Stomach (tissue), 9 donors: ENCODE results near the gene CREB3L1. TPM values are rescaled to one million over a fixed set of nuclear protein-coding genes. Genes with fewer than 3 reads are reported as not detected.
A peak's percentile ranks its signal among the peaks of the same experiment; 100 is the strongest.

ENCODE experiments used
- DNase-seq, 2 donors: peaks; one replicate each; pipeline versions ENCODE4 v3.0.0 to v3.0.0-alpha.2; 2013 to 2019
- H3K27ac ChIP-seq, 5 donors: fragments of 200-600 bp in 4 of 5; sonication (generic) in 4 of 5; one replicate each; pipeline ENCODE4 v1.5.1; 2013 to 2019; ENCODE audit warnings: mild to moderate bottlenecking in 1 of 5, moderate library complexity in 1 of 5
- H3K27me3 ChIP-seq, 3 donors: fragments of 200-600 bp; sonication (generic); one replicate each; pipeline ENCODE4 v1.5.1; 2017 to 2019; ENCODE audit warnings: mixed run types in 1 of 3
- H3K36me3 ChIP-seq, 4 donors: fragments of 200-600 bp; sonication (generic); 1 replicate in 3 of 4; 2 replicates in 1 of 4; pipeline ENCODE4 v1.5.1; 2016 to 2019
- H3K4me1 ChIP-seq, 4 donors: fragments of 200-600 bp; sonication (generic); one replicate each; pipeline ENCODE4 v1.5.1; 2016 to 2019
- H3K4me3 ChIP-seq, 4 donors: fragments of 200-600 bp; sonication (generic) in 3 of 4; one replicate each; pipeline ENCODE4 v1.5.1; 2016 to 2019; ENCODE audit warnings: mild to moderate bottlenecking in 1 of 4
- H3K9me3 ChIP-seq, 4 donors: fragments of 200-600 bp; sonication (generic); one replicate each; pipeline ENCODE4 v1.5.1; 2016 to 2019
- CTCF ChIP-seq, 7 experiments: fragments of 450-650 bp in 4 of 7; fragments of 200-600 bp in 3 of 7; sonication (generic) in 3 of 7; IDR thresholded peaks; one replicate each; pipeline ENCODE4 v1.5.1; 2016 to 2019; ENCODE audit warnings: antibody characterized with exemption in 7 of 7, control low read depth in 2 of 7, mild to moderate bottlenecking in 1 of 7
- EP300 ChIP-seq: sonication (generic); formaldehyde crosslinking; IDR thresholded peaks from one replicate; pipeline ENCODE4 v1.6.1; 2017; ENCODE audit warnings: antibody characterized with exemption
- POLR2A ChIP-seq, 4 donors: fragments of 450-650 bp; IDR thresholded peaks; one replicate each; pipeline ENCODE4 v1.6.1; 2016; ENCODE audit warnings: antibody characterized with exemption in 4 of 4, control low read depth in 2 of 4, mild to moderate bottlenecking in 1 of 4, moderate library complexity in 1 of 4
- POLR2AphosphoS5 ChIP-seq, 3 donors: sonication (generic); formaldehyde crosslinking; IDR thresholded peaks; one replicate each; pipeline ENCODE4 v1.6.1; 2016; ENCODE audit warnings: antibody characterized with exemption in 3 of 3
- WGBS, 5 donors: extraction: QIAGEN DNeasy Blood & Tissue Kit in 3 of 5; methylation state at CpG; one replicate each; pipeline versions ENCODE4 v1.1.5 to v1.1.7; 2013 to 2018; 5-methylcytosine and 5-hydroxymethylcytosine counted together
- intact Hi-C: fragments of 100-400 bp; cut with DNase I; formaldehyde crosslinking; loops from one replicate; pipeline ENCODE4 v1.15.1; 2023; ENCODE audit warnings: low total_unique reads
- polyA plus RNA-seq, 3 donors: library from polyadenylated mRNA; stranded (reverse); fragments of 200-250 nt; gene quantifications; one replicate each; pipeline ENCODE4 v1.2.3, GENCODE V29; 2013
- total RNA-seq, 5 donors: library from RNA; depleted of rRNA; stranded (reverse); fragments of >200 nt; gene quantifications; one replicate each; pipeline versions ENCODE4 v1.1.0 to v1.2.3, GENCODE V29; 2014 to 2016
- donor health status: healthy with polysubstance abuse.
- donor health status: Bipolar disorder and iron deficiency.
- donor health status: healthy.

The CREB3L1 gene
- total and polyA plus RNA-seq, 8 donors, result 21.0 to 125 (median 48.4) TPM

- no peak for DNase-seq
- Histone ChIP-seq H3K9me3 (peaks cover 0 to 3% (median 0%) of the 10 kb centered on the region in 4 donors), H3K4me1 (peaks cover 24 to 31% (median 29%) of the 10 kb centered on the region in 4 donors), H3K4me3 (no peak overlapping the region), H3K27ac (peak overlapping the region in 2 of 5 donors; percentile 66 to 89), H3K27me3 (peaks cover 0 to 22% (median 0%) of the 10 kb centered on the region in 3 donors), H3K36me3 (no peaks in the 10 kb centered on the region)
- TF ChIP-seq EP300 (no peak), POLR2AphosphoS5 (IDR thresholded peaks at IDR 0.05) (no peak), CTCF (IDR thresholded peaks at IDR 0.05) (no peak), POLR2A (IDR thresholded peaks at IDR 0.05) (no peak)
- intact Hi-C loops, result loop anchor here (5.0 kb wide), 1 partner anchor 71 kb away; no protein-coding TSS in a partner anchor
- 58 to 77% (median 66%) methylated on average over 1 of the region's 1 CpG for WGBS, 5 donors
Measured at GRCh38 chr11:46235777-46236688, 41.4 kb upstream of the CREB3L1 start.

DNA sequence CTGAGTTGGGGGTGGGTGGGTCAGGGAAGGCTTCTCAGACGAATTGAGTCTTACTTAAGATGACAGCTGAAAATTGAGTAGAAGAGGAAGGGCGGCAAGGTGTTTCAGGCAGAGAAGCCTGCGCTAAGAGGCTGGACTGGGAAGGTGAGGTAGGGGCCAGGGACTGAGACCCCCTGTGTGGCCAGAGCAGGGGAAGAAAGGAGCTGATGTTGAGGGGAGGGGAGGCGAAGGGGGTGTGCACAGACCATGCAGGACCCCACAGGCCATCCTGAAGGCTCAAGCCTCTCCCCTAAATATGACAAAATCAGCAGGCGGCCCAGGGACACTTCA lies 40.6 kb upstream of the CREB3L1 start:
- Histone ChIP-seq H3K27ac (peak overlapping the region in 2 of 5 donors; percentile 66 to 89), H3K4me1 (peaks cover 24 to 31% (median 29%) of the 10 kb centered on the region in 4 donors), H3K36me3 (no peaks in the 10 kb centered on the region), H3K27me3 (peaks cover 0 to 22% (median 0%) of the 10 kb centered on the region in 3 donors), H3K4me3 (peak overlapping the region in 1 of 4 donors; percentile 61), H3K9me3 (peaks cover 0 to 3% (median 0%) of the 10 kb centered on the region in 4 donors)
- DNase-seq, result no peak
- intact Hi-C loops, result loop anchor here (5.0 kb wide), 1 partner anchor 70 kb away; no protein-coding TSS in a partner anchor
- TF ChIP-seq POLR2A (IDR thresholded peaks at IDR 0.05) (no peak), CTCF (IDR thresholded peaks at IDR 0.05) (no peak), POLR2AphosphoS5 (IDR thresholded peaks at IDR 0.05) (no peak), EP300 (no peak)
- 60 to 80% (median 79%) methylated on average over 5 of the region's 5 CpGs for WGBS, 5 donors

DNA sequence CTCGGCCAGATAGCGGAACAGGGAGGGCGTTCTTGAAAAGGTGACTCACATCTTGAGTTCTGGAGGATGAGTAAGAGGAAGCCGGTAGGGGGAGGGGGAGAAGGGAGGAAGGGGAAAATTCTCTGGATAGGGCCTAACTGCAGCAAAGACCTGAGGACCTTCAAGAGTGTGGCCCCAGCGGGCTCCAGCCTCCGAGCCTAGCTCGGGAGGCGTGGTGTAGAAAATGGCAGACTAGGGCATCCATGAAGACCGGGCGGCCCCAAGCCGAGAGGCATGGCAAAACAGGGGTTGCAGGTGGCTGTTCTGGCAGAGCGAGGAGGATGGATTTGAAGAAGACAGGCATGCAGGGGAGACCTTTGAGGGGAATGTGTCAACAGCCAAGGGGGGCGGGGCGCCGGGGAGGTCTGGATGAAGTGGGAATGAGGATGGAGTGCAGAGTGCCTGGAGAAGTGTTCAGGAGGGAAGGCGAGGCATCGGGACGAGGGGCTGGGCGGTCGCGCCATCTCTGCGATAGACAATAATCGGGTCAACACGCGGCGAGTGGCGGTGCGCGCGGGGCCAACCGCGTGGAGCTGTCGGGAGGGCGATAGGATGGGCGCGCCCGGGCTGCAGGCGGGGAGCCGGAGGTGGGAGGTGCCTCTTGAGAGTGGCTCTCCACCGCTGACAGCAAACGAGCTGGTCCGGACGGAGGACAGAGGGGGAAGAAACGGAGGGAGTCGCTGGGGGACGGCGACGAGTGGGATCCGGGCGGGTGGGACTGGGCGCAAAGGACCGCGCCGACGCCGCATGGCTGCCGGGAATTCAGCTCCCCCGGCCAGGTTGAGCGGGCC lies 40.0 kb upstream of the CREB3L1 start:
- WGBS, 5 donors, result 4 to 14% (median 8%) methylated on average over 43 to 59 of the region's 59 CpGs
- H3K4me3 ChIP-seq, result peak overlapping the region; percentile 53 to 61 (median 57)
- intact Hi-C loops, result loop anchor here (5.0 kb wide), 1 partner anchor 70 kb away; no protein-coding TSS in a partner anchor

More for the DNA sequence above, 40.0 kb upstream of the CREB3L1 start:
- no peak for TF ChIP-seq POLR2A (IDR thresholded peaks at IDR 0.05)
- peak in 1 of 3 donors; percentile 45 for TF ChIP-seq POLR2AphosphoS5 (IDR thresholded peaks at IDR 0.05)
- TF ChIP-seq CTCF (IDR thresholded peaks at IDR 0.05), result no peak
- Histone ChIP-seq H3K27ac (peak overlapping the region; percentile 9 to 89 (median 73)), H3K9me3 (peaks cover 0 to 3% (median 0%) of the 10 kb centered on the region in 4 donors), H3K4me1 (peaks cover 24 to 32% (median 30%) of the 10 kb centered on the region in 4 donors), H3K36me3 (no peaks in the 10 kb centered on the region), H3K27me3 (peaks cover 0 to 22% (median 0%) of the 10 kb centered on the region in 3 donors)
- DNase-seq, result peak; percentile 42 to 83
